ENCODE results near the gene ZBTB7C.

The ZBTB7C gene

GRCh38 chr18:47992976-47993375 lies 416.2 kb downstream of the ZBTB7C start:
- no peak for TF ChIP-seq CTCF (IDR thresholded peaks at IDR 0.05; ENCODE audit: control insufficient read depth, insufficient read depth, low read depth, low read length, missing control alignments)
- no peak for DNase-seq (ENCODE audit: low read depth)
- no peak overlapping the region for H3K4me3 ChIP-seq (ENCODE audit: control insufficient read depth, low read depth, low read length)

DNA sequence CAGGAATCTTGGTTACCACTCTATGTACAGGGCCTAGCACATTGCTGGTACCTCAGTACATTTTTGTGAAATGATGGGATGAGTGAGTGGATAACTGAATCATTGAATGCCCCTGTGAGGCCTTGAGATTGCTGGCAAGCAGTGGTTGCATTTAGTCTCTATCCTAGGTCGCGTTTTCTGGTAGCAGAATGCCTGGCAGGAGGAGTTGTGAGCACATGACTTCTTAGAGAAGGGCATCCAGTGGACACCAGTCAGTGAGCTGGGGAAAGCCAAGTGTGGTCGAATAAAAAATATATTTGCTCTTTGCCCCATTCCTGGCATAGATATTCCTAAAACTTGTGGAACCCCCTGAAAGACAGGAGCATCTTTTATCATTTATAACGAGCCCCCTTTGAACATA lies 416.9 kb downstream of the ZBTB7C start:
- no peak for TF ChIP-seq CTCF (IDR thresholded peaks at IDR 0.05; ENCODE audit: control insufficient read depth, insufficient read depth, low read depth, low read length, missing control alignments)
- DNase-seq (ENCODE audit: low read depth), result no peak
- no peak overlapping the region for H3K4me3 ChIP-seq (ENCODE audit: control insufficient read depth, low read depth, low read length)

DNA sequence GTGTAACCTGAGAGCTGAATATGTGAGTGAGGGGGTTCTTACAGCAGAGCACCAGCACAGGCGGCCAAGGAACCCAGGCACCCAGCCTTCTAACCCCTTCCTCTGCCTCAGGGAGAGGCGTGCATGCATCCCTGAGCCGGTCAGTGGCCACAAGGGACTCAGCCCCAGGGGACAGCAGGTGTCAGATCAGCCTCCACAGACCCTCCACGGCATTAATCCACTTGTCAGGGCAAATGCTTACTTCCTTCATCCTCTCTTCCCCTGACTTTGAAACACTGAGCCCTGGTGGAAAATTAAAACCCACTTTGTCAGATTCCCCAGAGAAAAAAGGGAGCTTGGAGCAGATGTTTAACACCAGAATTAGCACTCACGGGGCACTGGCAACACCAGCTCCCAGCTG lies 418.2 kb downstream of the ZBTB7C start:
- no peak for DNase-seq (ENCODE audit: low read depth)
- no peak overlapping the region for H3K4me3 ChIP-seq (ENCODE audit: control insufficient read depth, low read depth, low read length)
- TF ChIP-seq CTCF (IDR thresholded peaks at IDR 0.05; ENCODE audit: control insufficient read depth, insufficient read depth, low read depth, low read length, missing control alignments), result no peak

- H3K4me3 ChIP-seq (ENCODE audit: control insufficient read depth, low read depth, low read length), result no peak overlapping the region
- no peak for DNase-seq (ENCODE audit: low read depth)
- TF ChIP-seq CTCF (IDR thresholded peaks at IDR 0.05; ENCODE audit: control insufficient read depth, insufficient read depth, low read depth, low read length, missing control alignments), result no peak
Observed at GRCh38 chr18:47987388-47987699, 421.8 kb downstream of the ZBTB7C start.

DNA sequence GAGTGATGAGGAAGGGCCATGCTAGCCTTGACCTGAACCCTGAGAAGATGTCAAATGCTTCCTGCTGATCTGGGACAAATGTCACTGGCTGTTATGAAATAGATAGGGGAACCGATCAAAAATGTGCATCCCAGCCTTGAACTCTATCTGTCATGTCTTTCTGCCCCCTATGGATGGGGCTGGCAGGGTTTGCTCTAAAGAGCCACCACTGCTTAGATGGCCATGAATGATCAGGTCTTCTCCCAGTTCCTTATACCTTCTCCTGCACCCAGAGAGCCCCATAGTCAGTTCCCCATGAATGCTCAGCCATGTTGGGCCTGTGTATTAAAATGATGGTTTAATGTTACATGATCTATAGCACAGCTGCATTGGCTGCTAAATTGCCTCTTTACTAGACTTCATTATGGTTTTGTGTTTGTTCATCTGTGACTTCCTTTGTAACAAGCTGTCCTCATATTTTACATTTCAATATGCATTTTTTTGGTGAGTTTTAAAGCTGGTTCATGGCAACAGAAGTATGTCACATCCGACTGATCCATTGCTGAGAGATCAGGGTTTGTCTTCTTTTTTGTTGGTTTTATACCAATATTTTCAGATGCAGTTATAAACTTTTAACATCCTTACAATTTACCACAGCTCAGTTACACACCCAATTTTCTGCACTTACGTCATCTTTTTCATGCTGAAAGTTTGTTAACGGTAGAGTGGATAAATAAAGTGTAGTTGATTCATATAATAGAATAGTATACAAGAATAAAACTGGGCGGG lies 422.4 kb downstream of the ZBTB7C start:
- no peak for DNase-seq (ENCODE audit: low read depth)
- TF ChIP-seq CTCF (IDR thresholded peaks at IDR 0.05; ENCODE audit: control insufficient read depth, insufficient read depth, low read depth, low read length, missing control alignments), result no peak

GRCh38 chr18:47985866-47986265 lies 423.3 kb downstream of the ZBTB7C start:
- H3K4me3 ChIP-seq (ENCODE audit: control insufficient read depth, low read depth, low read length), result no peak overlapping the region
- TF ChIP-seq CTCF (IDR thresholded peaks at IDR 0.05; ENCODE audit: control insufficient read depth, insufficient read depth, low read depth, low read length, missing control alignments), result no peak
- DNase-seq (ENCODE audit: low read depth), result no peak

More for the DNA sequence above, 422.4 kb downstream of the ZBTB7C start:
- no peak overlapping the region for H3K4me3 ChIP-seq (ENCODE audit: control insufficient read depth, low read depth, low read length)
